Measurements from ENCODE around the gene MRPS17.
"Not testable (repeated sequence)": the region's sequence is repeated elsewhere in the genome, so short reads cannot be mapped to it uniquely, and the experiment has no call there.

Gene MRPS17

GRCh38 chr7:55951637-55952351 is at the start of gene MRPS17:
Gene MRPS17, plus strand, starts transcription at chr7:55951877. Its CDS starts 1,319 bp downstream, at chr7:55953196.
- peak; percentile 94 for DNase-seq

- DNase-seq = no peak
Observed at GRCh38 chr7:55903985-55904759, 47.5 kb upstream of the MRPS17 start.

GRCh38 chr7:55912748-55913158 is 38.9 kb upstream of the MRPS17 start:
- no peak for DNase-seq

GRCh38 chr7:55917771-55918170 is 33.9 kb upstream of the MRPS17 start:
- no peak for DNase-seq

GRCh38 chr7:55928006-55928767 is 23.5 kb upstream of the MRPS17 start:
- DNase-seq = no peak

- DNase-seq = no peak
Observed at GRCh38 chr7:55931421-55932151, 20.1 kb upstream of the MRPS17 start.

GRCh38 chr7:55939514-55940123 is 12.1 kb upstream of the MRPS17 start:
- DNase-seq = no peak

- no peak for DNase-seq
Observed at GRCh38 chr7:55946545-55946944, 5.1 kb upstream of the MRPS17 start.

- DNase-seq = not testable (repeated sequence)
Observed at GRCh38 chr7:55952352-55952671, 635 bp downstream of the MRPS17 start.

- no peak for DNase-seq
Observed at GRCh38 chr7:55953707-55954475, 2.2 kb downstream of the MRPS17 start.

GRCh38 chr7:55957190-55957589 is 5.5 kb downstream of the MRPS17 start:
- DNase-seq = no peak

- no peak for DNase-seq
Observed at GRCh38 chr7:55962014-55962413, 10.3 kb downstream of the MRPS17 start.

GRCh38 chr7:55963584-55964168 is 12.0 kb downstream of the MRPS17 start:
- no peak for DNase-seq

- DNase-seq = peak; percentile 60
Observed at GRCh38 chr7:55964261-55965099, 12.8 kb downstream of the MRPS17 start, which contains the start of gene NIPSNAP2. Gene NIPSNAP2, plus strand, starts transcription at chr7:55964585. Its CDS starts 25 bp downstream, at chr7:55964610.

- no peak for DNase-seq
Observed at GRCh38 chr7:55965100-55965470, 13.4 kb downstream of the MRPS17 start.

GRCh38 chr7:55965805-55966421 is 14.2 kb downstream of the MRPS17 start:
- no peak for DNase-seq

GRCh38 chr7:55966851-55967250 is 15.2 kb downstream of the MRPS17 start:
- DNase-seq = no peak

- no peak for DNase-seq
Observed at GRCh38 chr7:55969391-55969790, 17.7 kb downstream of the MRPS17 start.

- no peak for DNase-seq
Observed at GRCh38 chr7:55970561-55970960, 18.9 kb downstream of the MRPS17 start.

GRCh38 chr7:55970978-55971377 is 19.3 kb downstream of the MRPS17 start:
- no peak for DNase-seq

Data from CD4-positive, alpha-beta T cell treated with Interleukin-17A for 1 hour (primary cell).